Testis (tissue), 2 donors: Measurements from ENCODE around the gene LRMDA.

Experiments
- POLR2A ChIP-seq: fragments of 450-650 bp; IDR thresholded peaks from one replicate; pipeline ENCODE4 v1.6.1; 2017; ENCODE audit warnings: antibody characterized with exemption, mild to moderate bottlenecking, moderate library complexity
- TF ChIP-seq, protein P1 (sequence below), 3 experiments: fragments of 450-650 bp in 2 of 3; fragments of 200-600 bp in 1 of 3; sonication (generic) in 1 of 3; IDR thresholded peaks; one replicate each; pipeline ENCODE4 v1.5.1; 2016 to 2019; ENCODE audit warnings: antibody characterized with exemption in 3 of 3, mild to moderate bottlenecking in 2 of 3, moderate library complexity in 1 of 3

DNA sequence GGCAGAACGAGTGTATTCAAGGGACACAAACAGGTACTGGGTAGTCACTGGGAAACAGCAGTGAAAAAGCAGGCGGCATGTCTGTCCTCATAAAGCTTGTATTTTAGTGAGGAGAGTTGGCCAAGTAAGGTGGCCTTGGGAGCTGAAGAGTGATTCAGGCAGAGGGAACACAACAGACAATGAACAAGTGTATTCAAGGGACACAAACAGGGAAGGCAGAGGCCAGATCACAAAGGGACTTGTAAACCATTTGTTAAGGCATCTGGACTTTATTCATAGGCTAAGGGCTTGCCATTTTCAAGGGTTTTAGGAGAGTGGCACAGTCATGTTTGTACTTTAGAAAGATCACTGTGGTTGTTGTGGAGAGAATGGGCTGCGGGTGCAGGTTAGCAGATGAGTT, 49.0 kb downstream of the LRMDA start:
- TF ChIP-seq, protein P1, sequence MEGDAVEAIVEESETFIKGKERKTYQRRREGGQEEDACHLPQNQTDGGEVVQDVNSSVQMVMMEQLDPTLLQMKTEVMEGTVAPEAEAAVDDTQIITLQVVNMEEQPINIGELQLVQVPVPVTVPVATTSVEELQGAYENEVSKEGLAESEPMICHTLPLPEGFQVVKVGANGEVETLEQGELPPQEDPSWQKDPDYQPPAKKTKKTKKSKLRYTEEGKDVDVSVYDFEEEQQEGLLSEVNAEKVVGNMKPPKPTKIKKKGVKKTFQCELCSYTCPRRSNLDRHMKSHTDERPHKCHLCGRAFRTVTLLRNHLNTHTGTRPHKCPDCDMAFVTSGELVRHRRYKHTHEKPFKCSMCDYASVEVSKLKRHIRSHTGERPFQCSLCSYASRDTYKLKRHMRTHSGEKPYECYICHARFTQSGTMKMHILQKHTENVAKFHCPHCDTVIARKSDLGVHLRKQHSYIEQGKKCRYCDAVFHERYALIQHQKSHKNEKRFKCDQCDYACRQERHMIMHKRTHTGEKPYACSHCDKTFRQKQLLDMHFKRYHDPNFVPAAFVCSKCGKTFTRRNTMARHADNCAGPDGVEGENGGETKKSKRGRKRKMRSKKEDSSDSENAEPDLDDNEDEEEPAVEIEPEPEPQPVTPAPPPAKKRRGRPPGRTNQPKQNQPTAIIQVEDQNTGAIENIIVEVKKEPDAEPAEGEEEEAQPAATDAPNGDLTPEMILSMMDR (IDR thresholded peaks at IDR 0.05) = no peak
- no peak for TF ChIP-seq POLR2A
